ENCODE measurements around the gene UBL3.
A peak's percentile ranks its signal among the peaks of the same experiment; 100 is the strongest.

UBL3 gene

DNA sequence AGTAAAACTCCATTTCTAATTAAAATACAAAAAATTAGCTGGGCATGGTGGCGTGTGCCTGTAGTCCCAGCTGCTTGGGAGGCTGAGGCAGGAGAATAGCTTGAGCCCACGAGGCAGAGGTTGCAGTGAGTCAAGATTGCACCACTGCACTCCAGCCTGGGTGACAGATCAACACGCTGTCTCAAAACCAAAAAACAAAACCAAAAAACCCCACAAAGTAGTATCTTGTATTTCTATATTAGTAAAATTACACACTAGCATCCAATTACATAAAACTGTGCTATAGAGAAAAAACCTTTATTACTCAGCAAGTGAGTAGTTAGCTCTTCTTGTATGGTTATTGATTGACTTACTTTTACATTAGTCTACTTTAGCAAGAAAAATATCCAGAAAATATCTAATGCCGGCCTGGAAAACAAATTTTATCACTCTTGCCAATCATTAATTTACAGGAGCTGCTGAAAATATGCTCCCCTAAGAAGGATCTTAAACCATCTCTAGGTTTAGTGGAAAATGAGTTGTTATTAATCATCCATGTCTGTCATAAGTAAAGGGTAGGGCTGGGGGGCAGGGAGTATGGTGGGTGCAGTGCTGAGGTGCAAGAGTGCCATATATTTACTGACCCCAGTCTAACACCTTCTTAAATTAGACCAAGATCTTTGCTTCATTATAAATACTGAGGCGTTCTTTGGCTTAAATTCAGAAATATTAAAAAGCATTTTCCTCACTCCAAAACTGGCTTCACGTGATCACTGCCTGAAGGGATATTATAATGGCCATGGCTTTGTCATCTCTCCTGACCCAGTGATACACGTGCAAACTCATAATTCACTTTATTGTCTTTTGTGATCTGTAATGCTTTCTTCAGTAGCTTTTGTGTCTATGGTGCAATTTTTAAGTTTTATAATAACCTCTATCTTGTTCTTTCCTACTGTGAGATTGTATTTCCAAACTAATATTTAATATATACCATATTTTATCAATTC lies 44.1 kb downstream of the UBL3 start:
- no peak for DNase-seq

DNA sequence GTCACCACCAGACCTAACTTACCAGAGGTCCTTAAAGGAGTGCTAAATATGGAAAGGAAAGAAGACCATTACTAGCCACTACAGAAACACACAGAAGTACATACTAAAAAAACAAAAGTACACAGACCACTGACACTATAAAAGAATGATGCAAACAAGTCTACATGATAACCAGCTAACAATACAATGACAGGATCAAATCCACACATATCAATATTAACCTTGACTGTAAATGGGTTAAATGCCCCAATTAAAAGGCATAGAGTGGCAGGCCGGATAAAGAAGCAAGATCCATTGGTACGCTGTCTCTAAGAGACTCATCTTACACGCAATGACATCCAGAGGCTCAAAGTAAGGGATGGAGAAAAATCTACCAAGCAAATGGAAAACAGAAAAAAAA lies 47.2 kb downstream of the UBL3 start:
- DNase-seq = no peak

DNA sequence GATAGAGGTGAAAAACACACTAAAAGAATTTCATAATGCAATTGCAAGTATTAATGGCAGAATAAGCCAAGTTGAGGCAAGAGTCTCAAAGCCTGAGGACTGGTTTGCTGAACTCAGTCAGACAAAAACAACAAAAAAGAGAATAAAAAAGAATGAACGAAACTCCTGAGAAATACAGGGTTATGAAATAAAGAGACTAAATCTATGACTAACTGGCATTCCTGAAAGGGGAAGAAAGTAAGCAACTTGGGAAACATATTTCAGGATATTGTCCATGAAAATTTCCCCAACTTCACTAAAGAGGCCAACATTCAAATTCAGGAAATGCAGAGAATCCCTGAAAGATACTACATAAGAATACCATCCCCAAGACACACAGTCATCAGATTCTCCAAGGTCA lies 47.8 kb downstream of the UBL3 start:
- DNase-seq = no peak

DNA sequence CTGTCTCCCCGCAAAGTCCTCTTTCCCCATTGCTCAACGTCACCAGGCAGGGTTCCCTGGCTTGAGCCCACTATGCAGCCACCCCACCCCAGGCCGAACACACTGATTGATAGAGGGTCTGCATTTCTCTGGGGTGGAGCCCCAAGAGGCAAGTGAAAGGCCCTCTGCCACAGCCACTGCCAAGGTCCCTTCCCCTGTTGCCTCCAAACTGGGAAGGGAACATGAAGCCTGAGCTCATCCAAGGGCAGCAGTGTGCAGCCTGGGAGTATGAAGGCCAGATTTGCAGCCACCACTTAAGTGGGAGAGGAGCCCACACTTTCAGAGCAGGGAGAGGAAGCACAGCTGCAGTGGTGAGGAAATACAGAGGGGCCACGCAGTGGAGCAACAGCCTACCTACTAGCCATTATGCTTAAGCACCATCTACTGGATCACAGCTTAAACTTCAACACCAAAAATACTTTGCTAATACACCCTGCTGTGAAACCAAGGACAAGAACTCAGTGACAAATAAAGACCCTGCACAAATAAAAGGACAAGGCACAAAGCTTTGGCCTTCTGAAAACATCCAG lies 48.6 kb downstream of the UBL3 start:
- no peak for DNase-seq

- no peak for DNase-seq
Measured at GRCh38 chr13:29801102-29801501, 49.3 kb downstream of the UBL3 start.

DNA sequence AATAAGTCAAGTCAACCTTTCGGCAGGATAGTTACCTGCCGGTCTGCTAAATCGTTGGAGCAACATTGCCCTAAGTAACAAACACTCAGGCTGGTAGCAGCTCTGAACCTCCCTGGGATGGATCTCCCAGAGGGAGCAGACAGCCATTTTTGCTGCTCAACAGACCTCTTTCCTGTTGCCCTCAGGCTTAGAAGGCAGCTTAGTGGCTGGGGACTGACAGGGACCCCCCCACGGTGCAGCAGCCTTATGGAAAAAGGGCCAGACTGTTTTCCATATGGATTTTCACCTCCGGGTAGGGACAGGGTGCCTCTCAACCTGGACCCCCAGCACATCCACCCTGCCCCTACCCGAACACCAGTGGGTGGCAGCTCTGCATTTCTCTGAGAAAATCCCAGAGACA lies 49.7 kb downstream of the UBL3 start:
- no peak for DNase-seq

DNA sequence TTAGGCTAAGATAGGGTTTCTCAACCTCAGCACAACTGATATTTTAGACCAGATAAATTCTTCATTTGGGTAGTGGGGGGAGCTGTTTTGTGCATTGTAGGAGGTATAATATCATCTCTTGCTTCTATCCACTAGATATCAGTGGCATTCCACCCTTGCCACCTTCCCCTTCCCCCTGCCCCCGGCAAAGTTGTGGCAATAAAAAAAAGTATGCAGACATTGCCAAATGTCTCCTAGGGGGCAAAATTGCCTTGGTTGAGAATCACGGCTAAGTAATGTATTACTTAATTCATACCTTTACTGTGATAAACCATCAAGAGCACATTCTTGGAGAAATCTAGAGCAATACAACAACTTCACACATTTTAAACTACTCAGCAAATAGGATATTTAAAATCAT lies 51.4 kb downstream of the UBL3 start:
- DNase-seq = no peak

GRCh38 chr13:29791997-29792780 lies 58.2 kb downstream of the UBL3 start:
- DNase-seq = no peak

- DNase-seq = no peak
Measured at GRCh38 chr13:29791508-29791907, 58.9 kb downstream of the UBL3 start.

- no peak for DNase-seq
Measured at GRCh38 chr13:29786698-29787097, 63.7 kb downstream of the UBL3 start.

- no peak for DNase-seq
Measured at GRCh38 chr13:29785978-29786377, 64.4 kb downstream of the UBL3 start.

- no peak for DNase-seq
Measured at GRCh38 chr13:29782798-29783197, 67.6 kb downstream of the UBL3 start.

- no peak for DNase-seq
Measured at GRCh38 chr13:29774830-29775229, 75.6 kb downstream of the UBL3 start.

- DNase-seq = peak; percentile 17
Measured at GRCh38 chr13:29771247-29771646, 79.2 kb downstream of the UBL3 start.

- no peak for DNase-seq
Measured at GRCh38 chr13:29767006-29767405, 83.4 kb downstream of the UBL3 start.

GRCh38 chr13:29763436-29764180 lies 86.8 kb downstream of the UBL3 start:
- DNase-seq = no peak

DNA sequence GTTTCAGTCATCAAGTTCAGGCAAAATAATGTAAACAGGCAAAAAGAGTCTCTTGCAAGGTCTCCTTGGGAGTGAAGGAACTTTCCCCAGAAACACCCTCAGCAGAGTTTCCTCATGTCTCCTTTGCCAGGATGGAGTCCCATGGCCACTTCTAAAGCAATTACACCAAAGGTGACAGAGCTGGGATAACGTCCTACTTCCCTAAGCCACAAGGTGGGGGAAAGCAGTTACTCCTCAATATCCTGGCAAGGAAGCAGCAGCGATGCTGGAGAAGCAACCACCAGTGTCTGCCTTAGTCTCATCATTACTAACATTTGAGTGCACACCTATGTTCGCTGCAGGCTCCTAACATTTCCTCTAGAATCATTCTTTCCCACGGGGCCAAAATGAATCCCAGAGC lies 88.6 kb downstream of the UBL3 start:
- no peak for DNase-seq

GRCh38 chr13:29761160-29761559 lies 89.3 kb downstream of the UBL3 start:
- no peak for DNase-seq

- DNase-seq = no peak
Measured at GRCh38 chr13:29760544-29760943, 89.9 kb downstream of the UBL3 start.

- no peak for DNase-seq
Measured at GRCh38 chr13:29758531-29759114, 91.8 kb downstream of the UBL3 start.

DNA sequence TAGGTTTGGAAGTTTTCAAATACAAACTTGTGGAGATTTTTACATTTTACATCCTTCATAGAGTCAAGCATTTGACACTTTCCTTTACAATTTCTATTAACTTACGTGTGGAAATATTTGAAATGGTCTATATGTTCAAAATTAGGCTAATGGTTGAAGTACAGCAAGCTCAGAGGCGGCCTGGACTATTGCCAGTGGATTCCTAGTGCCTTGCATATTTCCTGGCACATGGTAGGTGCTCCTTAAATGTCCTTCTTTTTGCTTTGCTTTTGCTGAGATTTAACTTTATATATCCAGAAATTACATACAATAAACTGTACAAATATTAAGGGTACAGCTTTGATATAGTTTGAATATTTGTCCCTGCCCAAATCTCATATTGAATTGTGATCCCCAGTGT lies 93.9 kb downstream of the UBL3 start:
- DNase-seq = no peak

GRCh38 chr13:29754473-29754806 lies 96.0 kb downstream of the UBL3 start:
- DNase-seq = no peak
